KOPT-K1 (cell line): Measurements from ENCODE around the gene IMP4.

Experiments
- H3K27ac ChIP-seq: fragments of 200-600 bp; sonication (generic); 2 replicates; pipeline ENCODE4 v1.5.1; 2016; ENCODE audit warnings: antibody characterized with exemption, mild to moderate bottlenecking, low read depth, low read length; ENCODE audit not compliant: poor library complexity, severe bottlenecking
- H3K36me3 ChIP-seq: fragments of 200-600 bp; sonication (generic); 2 replicates; pipeline ENCODE4 v1.5.1; 2017; ENCODE audit warnings: antibody characterized with exemption, mild to moderate bottlenecking, low read length, moderate library complexity; ENCODE audit not compliant: insufficient read depth
- H3K9me3 ChIP-seq: fragments of 200-600 bp; sonication (generic); 2 replicates; pipeline ENCODE4 v1.5.1; 2017; ENCODE audit warnings: antibody characterized with exemption, low read length, mild to moderate bottlenecking; ENCODE audit not compliant: insufficient read depth, poor library complexity, severe bottlenecking

The IMP4 gene

GRCh38 chr2:130346041-130346740 is 3.5 kb downstream of the IMP4 start:
- peaks cover 57% of the 10 kb centered on the region for H3K36me3 ChIP-seq
- no peak overlapping the region for H3K27ac ChIP-seq
- H3K9me3 ChIP-seq = no peaks in the 10 kb centered on the region

DNA sequence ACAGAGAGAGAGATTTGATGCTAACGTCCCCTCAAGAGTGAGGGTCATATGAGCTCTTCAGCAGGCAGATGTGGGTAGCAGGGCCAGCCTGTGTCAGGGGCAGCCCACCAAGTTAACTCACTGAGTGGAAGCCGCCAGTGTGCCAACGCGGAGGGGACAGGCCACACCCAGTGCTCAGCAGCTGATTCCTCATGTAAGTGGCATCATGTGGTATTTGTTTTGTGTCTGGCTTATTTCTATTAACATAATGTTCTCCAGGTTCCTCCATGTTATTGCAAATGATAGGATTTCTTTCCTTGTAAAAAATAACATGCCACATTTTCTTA is 4.0 kb downstream of the IMP4 start:
- Histone ChIP-seq H3K9me3 (no peaks in the 10 kb centered on the region), H3K36me3 (peaks cover 57% of the 10 kb centered on the region), H3K27ac (no peak overlapping the region)

DNA sequence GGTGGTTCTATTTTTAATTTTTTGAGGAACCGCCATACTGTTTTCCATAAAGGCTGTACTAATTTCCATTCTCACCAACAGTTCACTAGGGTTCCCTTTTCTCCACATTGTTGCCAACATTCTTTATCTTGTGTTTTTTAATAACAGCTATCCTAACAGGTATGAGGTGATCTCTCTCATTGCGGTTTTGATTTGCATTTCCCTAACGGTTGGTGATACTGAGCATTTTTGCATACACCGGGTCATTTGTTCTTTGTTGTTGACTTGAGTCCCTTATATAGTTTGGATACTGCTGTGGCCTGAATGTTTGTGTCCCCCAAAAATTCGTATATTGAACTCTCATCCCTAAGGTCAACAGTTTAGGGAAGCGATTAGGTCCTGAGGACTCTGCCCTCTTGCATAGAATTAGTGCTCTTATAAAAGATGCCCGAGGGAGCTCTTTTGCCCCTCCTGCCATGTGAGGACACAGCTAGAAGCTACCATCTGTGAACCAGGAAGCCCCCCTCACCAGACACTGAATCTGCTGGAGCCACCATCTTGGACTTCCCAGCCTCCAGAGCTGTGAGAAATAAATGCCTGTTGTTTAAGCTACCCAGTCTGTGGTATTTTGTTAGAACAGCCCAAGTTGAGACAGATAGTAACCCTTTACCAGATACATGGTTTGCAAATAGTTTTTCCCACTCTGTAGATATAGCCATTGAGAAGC is 4.7 kb downstream of the IMP4 start:
- no peak overlapping the region for H3K27ac ChIP-seq
- H3K9me3 ChIP-seq = no peaks in the 10 kb centered on the region
- peaks cover 57% of the 10 kb centered on the region for H3K36me3 ChIP-seq

GRCh38 chr2:130349174-130349573 is 6.5 kb downstream of the IMP4 start:
- H3K27ac ChIP-seq = no peak overlapping the region
- H3K36me3 ChIP-seq = peaks cover 56% of the 10 kb centered on the region
- no peaks in the 10 kb centered on the region for H3K9me3 ChIP-seq

DNA sequence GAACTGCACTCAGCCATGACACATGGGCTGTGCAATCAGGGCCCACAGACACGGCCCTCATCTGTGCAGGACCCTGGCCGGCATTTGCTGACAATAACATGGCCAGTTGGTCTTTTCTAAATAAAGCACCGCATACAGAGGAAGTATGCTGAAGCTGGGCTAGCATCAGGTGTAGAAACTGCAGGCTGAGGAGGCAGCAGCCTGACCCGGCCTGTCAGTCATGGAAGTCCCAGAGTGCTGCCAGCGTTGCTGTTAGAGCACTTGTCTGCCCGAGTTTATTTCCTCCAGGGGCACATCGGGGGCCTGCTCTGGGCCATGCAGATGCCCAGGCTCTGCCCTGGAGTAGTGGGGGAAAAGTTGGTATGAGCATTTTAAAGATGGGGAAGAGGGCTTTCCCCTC is 9.0 kb downstream of the IMP4 start:
- Histone ChIP-seq H3K9me3 (no peaks in the 10 kb centered on the region), H3K27ac (no peak overlapping the region), H3K36me3 (peaks cover 31% of the 10 kb centered on the region)

DNA sequence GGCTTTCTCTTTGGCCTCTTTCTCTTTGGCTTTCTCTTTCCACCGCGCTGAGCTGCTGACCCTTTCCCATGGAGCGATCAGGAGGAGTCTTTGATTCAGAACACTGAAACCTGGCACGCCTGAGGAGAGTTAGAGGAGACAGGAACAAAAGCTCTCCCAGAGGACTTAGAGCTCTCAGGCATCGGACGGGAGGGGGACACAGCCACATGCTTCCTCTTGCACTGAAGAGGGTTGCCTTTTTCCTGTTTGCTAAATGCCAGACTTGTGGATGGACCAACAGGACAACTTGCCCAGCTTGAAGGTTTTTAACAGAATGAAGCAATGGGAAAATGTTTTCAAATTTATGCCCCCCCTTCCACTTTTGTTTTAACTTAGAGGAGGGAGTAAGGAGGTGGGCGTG is 9.5 kb downstream of the IMP4 start:
- no peaks in the 10 kb centered on the region for H3K9me3 ChIP-seq

GRCh38 chr2:130353291-130354138 is 10.8 kb downstream of the IMP4 start:
- Histone ChIP-seq H3K9me3 (no peaks in the 10 kb centered on the region), H3K36me3 (peaks cover 13% of the 10 kb centered on the region; the same call in 1 of the 2 replicates), H3K27ac (no peak overlapping the region)

More for the DNA sequence above, 9.5 kb downstream of the IMP4 start:
- Histone ChIP-seq H3K27ac (no peak overlapping the region), H3K36me3 (peaks cover 25% of the 10 kb centered on the region)

DNA sequence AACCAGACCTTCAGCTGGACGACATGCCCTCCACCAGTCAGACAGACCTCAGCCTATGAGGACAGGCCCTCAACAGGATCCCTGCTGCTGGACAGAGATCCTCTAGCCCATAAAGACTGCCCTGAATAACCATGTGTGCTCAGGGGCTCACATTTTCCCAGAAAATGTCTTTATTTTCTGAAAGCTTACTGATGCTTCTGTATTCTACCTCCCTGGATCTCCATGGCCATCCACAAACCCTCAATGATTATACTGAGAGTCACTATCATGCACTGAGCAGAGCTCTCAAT is 11.4 kb downstream of the IMP4 start:
- Histone ChIP-seq H3K9me3 (no peaks in the 10 kb centered on the region), H3K27ac (no peak overlapping the region), H3K36me3 (peaks cover 7% of the 10 kb centered on the region; the same call in 1 of the 2 replicates)

GRCh38 chr2:130355172-130355577 is 12.5 kb downstream of the IMP4 start:
- no peaks in the 10 kb centered on the region for H3K9me3 ChIP-seq
- no peaks in the 10 kb centered on the region for H3K36me3 ChIP-seq
- H3K27ac ChIP-seq = no peak overlapping the region

GRCh38 chr2:130355578-130356431 is 13.1 kb downstream of the IMP4 start, which contains the start of gene PTPN18:
TSS of gene PTPN18 (plus strand) at chr2:130356056. CDS start at chr2:130356108, 52 bp downstream.
- no peak within 1 kb of the TSS for H3K27ac ChIP-seq
- H3K36me3 ChIP-seq = no peaks in the 10 kb centered on the region
- H3K9me3 ChIP-seq = no peaks in the 10 kb centered on the region

- H3K27ac ChIP-seq = no peak overlapping the region
- H3K9me3 ChIP-seq = no peaks in the 10 kb centered on the region
- no peaks in the 10 kb centered on the region for H3K36me3 ChIP-seq
These were observed 15.2 kb downstream of the IMP4 start for GRCh38 chr2:130357864-130358263.

- Histone ChIP-seq H3K27ac (no peak overlapping the region), H3K36me3 (no peaks in the 10 kb centered on the region), H3K9me3 (no peaks in the 10 kb centered on the region)
These were observed 16.0 kb downstream of the IMP4 start for GRCh38 chr2:130358420-130359350.

- Histone ChIP-seq H3K27ac (no peak overlapping the region), H3K9me3 (no peaks in the 10 kb centered on the region), H3K36me3 (no peaks in the 10 kb centered on the region)
These were observed 16.8 kb downstream of the IMP4 start for GRCh38 chr2:130359466-130359865.

- no peak overlapping the region for H3K27ac ChIP-seq
- H3K36me3 ChIP-seq = no peaks in the 10 kb centered on the region
- no peaks in the 10 kb centered on the region for H3K9me3 ChIP-seq
These were observed 20.8 kb downstream of the IMP4 start for GRCh38 chr2:130363479-130363878.
